ENCODE measurements around the gene SLC37A1.
"Not testable (repeated sequence)": the region's sequence is repeated elsewhere in the genome, so short reads cannot be mapped to it uniquely, and the experiment has no call there.

The SLC37A1 gene

GRCh38 chr21:42513151-42513984 lies at the start of gene SLC37A1:
Gene SLC37A1, plus strand, starts transcription at chr21:42513852. Its CDS starts 4,603 bp downstream, at chr21:42518455.
- peaks cover 7% of the 10 kb centered on the region; the same call in 1 of the 2 replicates for H3K36me3 ChIP-seq (ENCODE audit: control insufficient read depth, insufficient read depth, low read length)
- peak within 1 kb of the TSS; percentile 84 for H3K4me3 ChIP-seq (ENCODE audit: low read depth, low read length)
- H3K27me3 ChIP-seq (ENCODE audit: control insufficient read depth, insufficient read depth, low read length): 0 out of 2 replicates have a peak, but pooled peaks cover 5% of the 10 kb centered on the region
- H3K27ac ChIP-seq (ENCODE audit: low read depth, low read length): peak within 1 kb of the TSS; percentile 79
- no peaks in the 10 kb centered on the region for H3K9me3 ChIP-seq (ENCODE audit: control insufficient read depth, insufficient read depth, low read length)
- H3K4me1 ChIP-seq (ENCODE audit: control insufficient read depth, insufficient read depth, low read length): peaks cover 31% of the 10 kb centered on the region
- peak within 1 kb of the TSS; percentile 50; the same call in 1 of the 2 replicates for H3K9ac ChIP-seq (ENCODE audit: low read depth, low read length)

- Histone ChIP-seq H3K4me1 (ENCODE audit: control insufficient read depth, insufficient read depth, low read length) (peaks cover 33% of the 10 kb centered on the region), H3K4me3 (ENCODE audit: low read depth, low read length) (no peak overlapping the region), H3K9ac (ENCODE audit: low read depth, low read length) (no peak overlapping the region), H3K27me3 (ENCODE audit: control insufficient read depth, insufficient read depth, low read length) (no peaks in the 10 kb centered on the region), H3K27ac (ENCODE audit: low read depth, low read length) (no peak overlapping the region), H3K9me3 (ENCODE audit: control insufficient read depth, insufficient read depth, low read length) (no peaks in the 10 kb centered on the region; the same call in 1 of the 2 replicates), H3K36me3 (ENCODE audit: control insufficient read depth, insufficient read depth, low read length) (no peaks in the 10 kb centered on the region)
Measured at GRCh38 chr21:42463861-42464515, 49.7 kb upstream of the SLC37A1 start.

- H3K4me1 ChIP-seq (ENCODE audit: control insufficient read depth, insufficient read depth, low read length): peaks cover 33% of the 10 kb centered on the region
- no peaks in the 10 kb centered on the region for H3K36me3 ChIP-seq (ENCODE audit: control insufficient read depth, insufficient read depth, low read length)
- H3K27ac ChIP-seq (ENCODE audit: low read depth, low read length): no peak overlapping the region
- H3K9ac ChIP-seq (ENCODE audit: low read depth, low read length): no peak overlapping the region
- no peaks in the 10 kb centered on the region; the same call in 1 of the 2 replicates for H3K9me3 ChIP-seq (ENCODE audit: control insufficient read depth, insufficient read depth, low read length)
- H3K27me3 ChIP-seq (ENCODE audit: control insufficient read depth, insufficient read depth, low read length): no peaks in the 10 kb centered on the region
- no peak overlapping the region for H3K4me3 ChIP-seq (ENCODE audit: low read depth, low read length)
Measured at GRCh38 chr21:42465008-42465802, 48.4 kb upstream of the SLC37A1 start.

- H3K36me3 ChIP-seq (ENCODE audit: control insufficient read depth, insufficient read depth, low read length): no peaks in the 10 kb centered on the region
- H3K27me3 ChIP-seq (ENCODE audit: control insufficient read depth, insufficient read depth, low read length): no peaks in the 10 kb centered on the region
- no peak overlapping the region for H3K9ac ChIP-seq (ENCODE audit: low read depth, low read length)
- no peak overlapping the region for H3K27ac ChIP-seq (ENCODE audit: low read depth, low read length)
- peaks cover 33% of the 10 kb centered on the region for H3K4me1 ChIP-seq (ENCODE audit: control insufficient read depth, insufficient read depth, low read length)
- no peaks in the 10 kb centered on the region for H3K9me3 ChIP-seq (ENCODE audit: control insufficient read depth, insufficient read depth, low read length)
- no peak overlapping the region for H3K4me3 ChIP-seq (ENCODE audit: low read depth, low read length)
Measured at GRCh38 chr21:42465803-42466127, 47.9 kb upstream of the SLC37A1 start.

- Histone ChIP-seq H3K36me3 (ENCODE audit: control insufficient read depth, insufficient read depth, low read length) (no peaks in the 10 kb centered on the region), H3K27me3 (ENCODE audit: control insufficient read depth, insufficient read depth, low read length) (no peaks in the 10 kb centered on the region), H3K4me3 (ENCODE audit: low read depth, low read length) (no peak overlapping the region), H3K9ac (ENCODE audit: low read depth, low read length) (no peak overlapping the region), H3K4me1 (ENCODE audit: control insufficient read depth, insufficient read depth, low read length) (peaks cover 33% of the 10 kb centered on the region), H3K27ac (ENCODE audit: low read depth, low read length) (no peak overlapping the region), H3K9me3 (ENCODE audit: control insufficient read depth, insufficient read depth, low read length) (no peaks in the 10 kb centered on the region)
Measured at GRCh38 chr21:42466700-42467099, 47.0 kb upstream of the SLC37A1 start.

- Histone ChIP-seq H3K9ac (ENCODE audit: low read depth, low read length) (no peak overlapping the region), H3K4me3 (ENCODE audit: low read depth, low read length) (no peak overlapping the region), H3K4me1 (ENCODE audit: control insufficient read depth, insufficient read depth, low read length) (peaks cover 28% of the 10 kb centered on the region), H3K27ac (ENCODE audit: low read depth, low read length) (no peak overlapping the region), H3K36me3 (ENCODE audit: control insufficient read depth, insufficient read depth, low read length) (no peaks in the 10 kb centered on the region), H3K27me3 (ENCODE audit: control insufficient read depth, insufficient read depth, low read length) (no peaks in the 10 kb centered on the region), H3K9me3 (ENCODE audit: control insufficient read depth, insufficient read depth, low read length) (no peaks in the 10 kb centered on the region)
Measured at GRCh38 chr21:42467140-42467983, 46.3 kb upstream of the SLC37A1 start.

- H3K27ac ChIP-seq (ENCODE audit: low read depth, low read length): peak overlapping the region; percentile 52
- no peak overlapping the region for H3K9ac ChIP-seq (ENCODE audit: low read depth, low read length)
- H3K9me3 ChIP-seq (ENCODE audit: control insufficient read depth, insufficient read depth, low read length): no peaks in the 10 kb centered on the region
- no peaks in the 10 kb centered on the region for H3K36me3 ChIP-seq (ENCODE audit: control insufficient read depth, insufficient read depth, low read length)
- H3K4me1 ChIP-seq (ENCODE audit: control insufficient read depth, insufficient read depth, low read length): peaks cover 16% of the 10 kb centered on the region
- no peaks in the 10 kb centered on the region for H3K27me3 ChIP-seq (ENCODE audit: control insufficient read depth, insufficient read depth, low read length)
- no peak overlapping the region for H3K4me3 ChIP-seq (ENCODE audit: low read depth, low read length)
Measured at GRCh38 chr21:42468491-42469131, 45.0 kb upstream of the SLC37A1 start.

- H3K4me1 ChIP-seq (ENCODE audit: control insufficient read depth, insufficient read depth, low read length): peaks cover 21% of the 10 kb centered on the region
- H3K9ac ChIP-seq (ENCODE audit: low read depth, low read length): no peak overlapping the region
- no peak overlapping the region for H3K4me3 ChIP-seq (ENCODE audit: low read depth, low read length)
- peak overlapping the region; percentile 5 for H3K27ac ChIP-seq (ENCODE audit: low read depth, low read length)
- no peaks in the 10 kb centered on the region for H3K36me3 ChIP-seq (ENCODE audit: control insufficient read depth, insufficient read depth, low read length)
- H3K9me3 ChIP-seq (ENCODE audit: control insufficient read depth, insufficient read depth, low read length): no peaks in the 10 kb centered on the region
- no peaks in the 10 kb centered on the region for H3K27me3 ChIP-seq (ENCODE audit: control insufficient read depth, insufficient read depth, low read length)
Measured at GRCh38 chr21:42469272-42469671, 44.4 kb upstream of the SLC37A1 start.

GRCh38 chr21:42469726-42470125 lies 43.9 kb upstream of the SLC37A1 start:
- H3K4me3 ChIP-seq (ENCODE audit: low read depth, low read length); H3K36me3 ChIP-seq (ENCODE audit: control insufficient read depth, insufficient read depth, low read length); H3K27ac ChIP-seq (ENCODE audit: low read depth, low read length); H3K27me3 ChIP-seq (ENCODE audit: control insufficient read depth, insufficient read depth, low read length); H3K9me3 ChIP-seq (ENCODE audit: control insufficient read depth, insufficient read depth, low read length); H3K9ac ChIP-seq (ENCODE audit: low read depth, low read length): not testable (repeated sequence)
- peaks cover 23% of the 10 kb centered on the region for H3K4me1 ChIP-seq (ENCODE audit: control insufficient read depth, insufficient read depth, low read length)

- Histone ChIP-seq H3K4me3 (ENCODE audit: low read depth, low read length) (no peak overlapping the region), H3K27ac (ENCODE audit: low read depth, low read length) (no peak overlapping the region), H3K36me3 (ENCODE audit: control insufficient read depth, insufficient read depth, low read length) (no peaks in the 10 kb centered on the region), H3K9me3 (ENCODE audit: control insufficient read depth, insufficient read depth, low read length) (no peaks in the 10 kb centered on the region), H3K27me3 (ENCODE audit: control insufficient read depth, insufficient read depth, low read length) (no peaks in the 10 kb centered on the region), H3K9ac (ENCODE audit: low read depth, low read length) (no peak overlapping the region), H3K4me1 (ENCODE audit: control insufficient read depth, insufficient read depth, low read length) (peaks cover 21% of the 10 kb centered on the region)
Measured at GRCh38 chr21:42471206-42471605, 42.4 kb upstream of the SLC37A1 start.

All from HUES48 (cell line).